Neural cell (in vitro differentiated cells): ENCODE results near the gene SGSM1. TPM values are rescaled to one million over a fixed set of nuclear protein-coding genes. Genes with fewer than 3 reads are reported as not detected.

ENCODE experiments used
- H2AFZ ChIP-seq: fragments of 200-600, 300-800 bp; sonication (generic), shearing (Covaris generic); 2 replicates; pipeline ENCODE4 v1.6.0; 2014; ENCODE audit warnings: low read depth, mild to moderate bottlenecking, antibody characterized with exemption, low read length, moderate library complexity
- H3F3A ChIP-seq: fragments of 200-600 bp; shearing (Covaris generic); 2 replicates; pipeline ENCODE4 v1.6.1; 2016; ENCODE audit warnings: mild to moderate bottlenecking, moderate library complexity, mixed read lengths, antibody characterized with exemption, low read length; ENCODE audit not compliant: insufficient read depth, poor library complexity, severe bottlenecking
- H3K27ac ChIP-seq: fragments of 200-600, 300-800 bp; sonication (generic), shearing (Covaris generic); 2 replicates; pipeline ENCODE4 v1.5.1; 2014; ENCODE audit warnings: mild to moderate bottlenecking, low read length, moderate library complexity
- H3K27me3 ChIP-seq: fragments of 300-800, 200-600 bp; sonication (generic), shearing (Covaris generic); 2 replicates; pipeline ENCODE4 v1.6.0; 2014; ENCODE audit warnings: mild to moderate bottlenecking, low read depth, low read length, moderate library complexity; ENCODE audit not compliant: insufficient read depth
- H3K36me3 ChIP-seq: fragments of 300-800, 200-600 bp; sonication (generic), shearing (Covaris generic); 2 replicates; pipeline ENCODE4 v1.5.1; 2014; ENCODE audit warnings: mild to moderate bottlenecking, antibody characterized with exemption, low read length, moderate library complexity; ENCODE audit not compliant: insufficient read depth
- H3K4me2 ChIP-seq: fragments of 300-800, 200-600 bp; sonication (generic), shearing (Covaris generic); 2 replicates; pipeline ENCODE4 v1.6.0; 2014; ENCODE audit warnings: mild to moderate bottlenecking, low read length
- H3K4me3 ChIP-seq: fragments of 300-800, 200-600 bp; sonication (generic), shearing (Covaris generic); 2 replicates; pipeline ENCODE4 v1.5.1; 2014; ENCODE audit warnings: mild to moderate bottlenecking, low read length, moderate library complexity
- H3K79me2 ChIP-seq: fragments of 200-600 bp; shearing (Covaris generic); replicated peaks from 2 replicates; pipeline ENCODE4 v1.6.0; 2014; ENCODE audit warnings: mild to moderate bottlenecking, low read length, moderate library complexity; ENCODE audit not compliant: insufficient read depth
- H3K9ac ChIP-seq: fragments of 300-800, 200-600 bp; sonication (generic), shearing (Covaris generic); 2 replicates; pipeline ENCODE4 v1.6.1; 2016; ENCODE audit warnings: mild to moderate bottlenecking, low read length, mixed read lengths
- H3K9me2 ChIP-seq: fragments of 200-600 bp; shearing (Covaris generic); 2 replicates; pipeline ENCODE4 v1.6.1; 2016; ENCODE audit warnings: mild to moderate bottlenecking, low read length, mixed read lengths; ENCODE audit not compliant: insufficient read depth
- H3K9me3 ChIP-seq: fragments of 200-600, 300-800 bp; sonication (generic), shearing (Covaris generic); 2 replicates; pipeline ENCODE4 v1.6.1; 2016; ENCODE audit warnings: mild to moderate bottlenecking, mixed run types, low read length, moderate library complexity, mixed read lengths
- H4K20me1 ChIP-seq: fragments of 200-600 bp; shearing (Covaris generic); 2 replicates; pipeline ENCODE4 v1.6.1; 2016; ENCODE audit warnings: mild to moderate bottlenecking, mixed run types; ENCODE audit not compliant: insufficient read depth
- EP300 ChIP-seq: fragments of 450-650 bp; conservative IDR thresholded peaks from 2 replicates; pipeline ENCODE4 v1.6.1; 2014; ENCODE audit warnings: antibody characterized with exemption, mild to moderate bottlenecking, moderate library complexity; ENCODE audit not compliant: poor library complexity, severe bottlenecking
- EZH2 ChIP-seq: fragments of 200-600, 300-800 bp; shearing (Covaris generic), sonication (generic); IDR thresholded peaks from 2 replicates; pipeline ENCODE4 v1.6.1; 2014; ENCODE audit warnings: antibody characterized with exemption, low read length, borderline replicate concordance, mild to moderate bottlenecking; ENCODE audit not compliant: insufficient read depth, poor library complexity, severe bottlenecking
- MXI1 ChIP-seq: fragments of 450-650 bp; conservative IDR thresholded peaks from 2 replicates; pipeline ENCODE4 v1.6.1; 2014; ENCODE audit warnings: antibody characterized with exemption, mild to moderate bottlenecking; ENCODE audit not compliant: poor library complexity, severe bottlenecking
- POLR2AphosphoS5 ChIP-seq: IDR thresholded peaks from 2 replicates; pipeline ENCODE4 v1.6.1; 2012
- RAD21 ChIP-seq: fragments of 450-650 bp; conservative IDR thresholded peaks from 2 replicates; pipeline ENCODE4 v1.6.1; 2014; ENCODE audit warnings: antibody characterized with exemption, mild to moderate bottlenecking, moderate library complexity
- REST ChIP-seq: IDR thresholded peaks from 2 replicates; pipeline ENCODE4 v1.6.1; 2012; ENCODE audit warnings: borderline replicate concordance
- SMC3 ChIP-seq: fragments of 450-650 bp; conservative IDR thresholded peaks from 2 replicates; pipeline ENCODE4 v1.6.1; 2014; ENCODE audit warnings: antibody characterized with exemption, mild to moderate bottlenecking, moderate library complexity; ENCODE audit not compliant: poor library complexity
- TAF1 ChIP-seq: IDR thresholded peaks from 2 replicates; pipeline ENCODE4 v1.6.1; 2012; ENCODE audit warnings: low read depth
- polyA plus RNA-seq: library from polyadenylated mRNA; depleted of rRNA; stranded (reverse); fragments of >200 nt; gene quantifications from 2 replicates; pipeline ENCODE4 v1.2.3, GENCODE V29; 2014
- TF ChIP-seq, protein P1 (sequence below): fragments of 450-650 bp; IDR thresholded peaks from 2 replicates; pipeline ENCODE4 v1.5.1; 2014; ENCODE audit warnings: antibody characterized with exemption, mild to moderate bottlenecking, moderate library complexity; ENCODE audit not compliant: poor library complexity, severe bottlenecking

Gene SGSM1
- polyA plus RNA-seq, 1 donor from 2014 or later, result 7.5 TPM

GRCh38 chr22:24807284-24807950, 1.4 kb downstream of the SGSM1 start:
- H3K27me3 ChIP-seq, result no peaks in the 10 kb centered on the region
- H3K9me3 ChIP-seq, result no peaks in the 10 kb centered on the region
- no peaks in the 10 kb centered on the region for H3K36me3 ChIP-seq
- H3K4me3 ChIP-seq, result peak overlapping the region; percentile 88
- peak overlapping the region; percentile 60 for H3K4me2 ChIP-seq
- H3K9ac ChIP-seq, result peak overlapping the region; percentile 83
- H3K27ac ChIP-seq, result peak overlapping the region; percentile 59
- no peaks in the 10 kb centered on the region for H3K79me2 ChIP-seq
- no peaks in the 10 kb centered on the region for H3K9me2 ChIP-seq
- TF ChIP-seq, protein P1, sequence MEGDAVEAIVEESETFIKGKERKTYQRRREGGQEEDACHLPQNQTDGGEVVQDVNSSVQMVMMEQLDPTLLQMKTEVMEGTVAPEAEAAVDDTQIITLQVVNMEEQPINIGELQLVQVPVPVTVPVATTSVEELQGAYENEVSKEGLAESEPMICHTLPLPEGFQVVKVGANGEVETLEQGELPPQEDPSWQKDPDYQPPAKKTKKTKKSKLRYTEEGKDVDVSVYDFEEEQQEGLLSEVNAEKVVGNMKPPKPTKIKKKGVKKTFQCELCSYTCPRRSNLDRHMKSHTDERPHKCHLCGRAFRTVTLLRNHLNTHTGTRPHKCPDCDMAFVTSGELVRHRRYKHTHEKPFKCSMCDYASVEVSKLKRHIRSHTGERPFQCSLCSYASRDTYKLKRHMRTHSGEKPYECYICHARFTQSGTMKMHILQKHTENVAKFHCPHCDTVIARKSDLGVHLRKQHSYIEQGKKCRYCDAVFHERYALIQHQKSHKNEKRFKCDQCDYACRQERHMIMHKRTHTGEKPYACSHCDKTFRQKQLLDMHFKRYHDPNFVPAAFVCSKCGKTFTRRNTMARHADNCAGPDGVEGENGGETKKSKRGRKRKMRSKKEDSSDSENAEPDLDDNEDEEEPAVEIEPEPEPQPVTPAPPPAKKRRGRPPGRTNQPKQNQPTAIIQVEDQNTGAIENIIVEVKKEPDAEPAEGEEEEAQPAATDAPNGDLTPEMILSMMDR, result no peak
- TF ChIP-seq EZH2 (no peak), TAF1 (no peak), REST (no peak), MXI1 (no peak), EP300 (no peak), SMC3 (no peak), RAD21 (no peak), POLR2AphosphoS5 (no peak)
- peaks cover 8% of the 10 kb centered on the region for H3F3A ChIP-seq
- H2AFZ ChIP-seq, result no peak overlapping the region
- no peaks in the 10 kb centered on the region for H4K20me1 ChIP-seq

DNA sequence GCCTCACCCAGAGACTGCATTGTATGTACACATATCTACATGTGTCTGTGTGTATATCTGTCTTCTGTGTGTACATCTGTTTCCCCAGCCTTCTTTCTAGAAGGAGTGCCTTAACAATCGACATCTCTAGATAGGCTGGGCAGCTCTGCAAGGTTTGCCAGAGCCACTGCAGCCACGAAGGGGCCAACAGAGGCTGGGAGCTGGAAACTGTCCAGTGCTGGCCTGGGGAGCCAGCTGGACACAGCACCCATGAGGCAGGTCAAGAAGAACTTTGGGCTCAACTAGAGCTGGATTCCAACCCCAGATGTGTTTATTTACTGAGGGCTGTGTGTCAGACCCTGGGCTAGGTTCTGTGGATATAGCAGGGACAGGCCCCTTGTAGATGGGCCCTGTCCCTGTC, 3.3 kb downstream of the SGSM1 start:
- H3K9ac ChIP-seq, result no peak overlapping the region
- H3K36me3 ChIP-seq, result no peaks in the 10 kb centered on the region
- no peaks in the 10 kb centered on the region for H3K9me3 ChIP-seq
- H3K27me3 ChIP-seq, result no peaks in the 10 kb centered on the region
- TF ChIP-seq MXI1, result no peak
- no peak for TF ChIP-seq TAF1
- TF ChIP-seq SMC3, result no peak
- TF ChIP-seq, protein P1, result no peak
- no peak for TF ChIP-seq RAD21
- no peak for TF ChIP-seq POLR2AphosphoS5
- no peak for TF ChIP-seq EP300
- TF ChIP-seq REST, result no peak
- peaks cover 8% of the 10 kb centered on the region for H3F3A ChIP-seq
- peak overlapping the region; percentile 86 for H3K27ac ChIP-seq
- no peak overlapping the region for H2AFZ ChIP-seq
- H4K20me1 ChIP-seq, result no peaks in the 10 kb centered on the region
- H3K4me2 ChIP-seq, result no peak overlapping the region
- H3K79me2 ChIP-seq, result no peaks in the 10 kb centered on the region
- H3K9me2 ChIP-seq, result no peaks in the 10 kb centered on the region
- peak overlapping the region; percentile 27 for H3K4me3 ChIP-seq
